ENCODE results near the gene DNM3.
"Not testable (repeated sequence)": the region's sequence is repeated elsewhere in the genome, so short reads cannot be mapped to it uniquely, and the experiment has no call there.

The DNM3 gene

GRCh38 chr1:172421974-172422604 is 580.8 kb downstream of the DNM3 start:
- Histone ChIP-seq H3K27me3 (ENCODE audit: control insufficient read depth in 5 of 5, insufficient read depth in 4 of 5, low read length in 5 of 5) (no peaks in the 10 kb centered on the region), H3K36me3 (ENCODE audit: control insufficient read depth in 5 of 5, insufficient read depth in 5 of 5, low read length in 5 of 5) (no peaks in the 10 kb centered on the region), H3K4me3 (ENCODE audit: low read depth in 1 of 5, low read length in 5 of 5) (no peak overlapping the region), H3K9me3 (ENCODE audit: control insufficient read depth in 5 of 5, low read length in 5 of 5) (no peaks in the 10 kb centered on the region), H3K9ac (ENCODE audit: low read length in 5 of 5) (no peak overlapping the region), H3K4me1 (ENCODE audit: control insufficient read depth in 5 of 5, insufficient read depth in 5 of 5, low read length in 5 of 5) (peaks cover 0 to 8% (median 0%) of the 10 kb centered on the region in 5 donors), H3K27ac (ENCODE audit: low read depth, low read length) (no peak overlapping the region)

GRCh38 chr1:172423336-172423735 is 582.0 kb downstream of the DNM3 start:
- H3K4me1 ChIP-seq (ENCODE audit: control insufficient read depth in 5 of 5, insufficient read depth in 5 of 5, low read length in 5 of 5), result peaks cover 0 to 8% (median 0%) of the 10 kb centered on the region in 5 donors
- no peaks in the 10 kb centered on the region for H3K9me3 ChIP-seq (ENCODE audit: control insufficient read depth in 5 of 5, low read length in 5 of 5)
- H3K27ac ChIP-seq (ENCODE audit: low read depth, low read length), result no peak overlapping the region

GRCh38 chr1:172425339-172425738 is 584.0 kb downstream of the DNM3 start:
- H3K9ac ChIP-seq (ENCODE audit: low read length in 5 of 5), result no peak overlapping the region
- no peaks in the 10 kb centered on the region for H3K27me3 ChIP-seq (ENCODE audit: control insufficient read depth in 5 of 5, insufficient read depth in 4 of 5, low read length in 5 of 5)
- H3K4me3 ChIP-seq (ENCODE audit: low read depth in 1 of 5, low read length in 5 of 5), result no peak overlapping the region
- peaks cover 0 to 8% (median 3%) of the 10 kb centered on the region in 5 donors for H3K4me1 ChIP-seq (ENCODE audit: control insufficient read depth in 5 of 5, insufficient read depth in 5 of 5, low read length in 5 of 5)
- H3K27ac ChIP-seq (ENCODE audit: low read depth, low read length), result no peak overlapping the region
- H3K36me3 ChIP-seq (ENCODE audit: control insufficient read depth in 5 of 5, insufficient read depth in 5 of 5, low read length in 5 of 5), result no peaks in the 10 kb centered on the region
- H3K9me3 ChIP-seq (ENCODE audit: control insufficient read depth in 5 of 5, low read length in 5 of 5), result no peaks in the 10 kb centered on the region

More at GRCh38 chr1:172423336-172423735, 582.0 kb downstream of the DNM3 start:
- Histone ChIP-seq H3K4me3 (ENCODE audit: low read depth in 1 of 5, low read length in 5 of 5) (no peak overlapping the region), H3K36me3 (ENCODE audit: control insufficient read depth in 5 of 5, insufficient read depth in 5 of 5, low read length in 5 of 5) (no peaks in the 10 kb centered on the region), H3K9ac (ENCODE audit: low read length in 5 of 5) (no peak overlapping the region), H3K27me3 (ENCODE audit: control insufficient read depth in 5 of 5, insufficient read depth in 4 of 5, low read length in 5 of 5) (no peaks in the 10 kb centered on the region)

GRCh38 chr1:172427191-172427590 is 585.9 kb downstream of the DNM3 start:
- Histone ChIP-seq H3K27me3 (ENCODE audit: control insufficient read depth in 5 of 5, insufficient read depth in 4 of 5, low read length in 5 of 5) (no peaks in the 10 kb centered on the region), H3K9ac (ENCODE audit: low read length in 5 of 5) (no peak overlapping the region)

GRCh38 chr1:172429331-172430127 is 588.2 kb downstream of the DNM3 start:
- H3K27ac ChIP-seq (ENCODE audit: low read depth, low read length), result no peak overlapping the region
- peaks cover 0 to 3% (median 0%) of the 10 kb centered on the region in 5 donors for H3K4me1 ChIP-seq (ENCODE audit: control insufficient read depth in 5 of 5, insufficient read depth in 5 of 5, low read length in 5 of 5)
- peaks cover 0 to 8% (median 0%) of the 10 kb centered on the region in 5 donors for H3K36me3 ChIP-seq (ENCODE audit: control insufficient read depth in 5 of 5, insufficient read depth in 5 of 5, low read length in 5 of 5)
- H3K4me3 ChIP-seq (ENCODE audit: low read depth in 1 of 5, low read length in 5 of 5), result no peak overlapping the region
- no peak overlapping the region for H3K9ac ChIP-seq (ENCODE audit: low read length in 5 of 5)
- no peaks in the 10 kb centered on the region for H3K27me3 ChIP-seq (ENCODE audit: control insufficient read depth in 5 of 5, insufficient read depth in 4 of 5, low read length in 5 of 5)
- no peaks in the 10 kb centered on the region for H3K9me3 ChIP-seq (ENCODE audit: control insufficient read depth in 5 of 5, low read length in 5 of 5)

More at GRCh38 chr1:172427191-172427590, 585.9 kb downstream of the DNM3 start:
- Histone ChIP-seq H3K9me3 (ENCODE audit: control insufficient read depth in 5 of 5, low read length in 5 of 5) (no peaks in the 10 kb centered on the region), H3K36me3 (ENCODE audit: control insufficient read depth in 5 of 5, insufficient read depth in 5 of 5, low read length in 5 of 5) (peaks cover 0 to 8% (median 0%) of the 10 kb centered on the region in 5 donors), H3K27ac (ENCODE audit: low read depth, low read length) (no peak overlapping the region), H3K4me1 (ENCODE audit: control insufficient read depth in 5 of 5, insufficient read depth in 5 of 5, low read length in 5 of 5) (peaks cover 0 to 3% (median under 1%) of the 10 kb centered on the region in 5 donors), H3K4me3 (ENCODE audit: low read depth in 1 of 5, low read length in 5 of 5) (no peak overlapping the region)

- Histone ChIP-seq H3K27ac (ENCODE audit: low read depth, low read length) (no peak overlapping the region), H3K4me1 (ENCODE audit: control insufficient read depth in 5 of 5, insufficient read depth in 5 of 5, low read length in 5 of 5) (peaks cover 0 to 3% (median 0%) of the 10 kb centered on the region in 5 donors), H3K36me3 (ENCODE audit: control insufficient read depth in 5 of 5, insufficient read depth in 5 of 5, low read length in 5 of 5) (peaks cover 0 to 8% (median 0%) of the 10 kb centered on the region in 5 donors), H3K9me3 (ENCODE audit: control insufficient read depth in 5 of 5, low read length in 5 of 5) (no peaks in the 10 kb centered on the region), H3K4me3 (ENCODE audit: low read depth in 1 of 5, low read length in 5 of 5) (no peak overlapping the region), H3K9ac (ENCODE audit: low read length in 5 of 5) (no peak overlapping the region), H3K27me3 (ENCODE audit: control insufficient read depth in 5 of 5, insufficient read depth in 4 of 5, low read length in 5 of 5) (no peaks in the 10 kb centered on the region)
Observed at GRCh38 chr1:172430128-172430454, 588.8 kb downstream of the DNM3 start.

GRCh38 chr1:172431204-172431603 is 589.9 kb downstream of the DNM3 start:
- no peak overlapping the region for H3K9ac ChIP-seq (ENCODE audit: low read length in 5 of 5)
- H3K27me3 ChIP-seq (ENCODE audit: control insufficient read depth in 5 of 5, insufficient read depth in 4 of 5, low read length in 5 of 5), result no peaks in the 10 kb centered on the region
- peaks cover 0 to 2% (median 0%) of the 10 kb centered on the region in 5 donors for H3K9me3 ChIP-seq (ENCODE audit: control insufficient read depth in 5 of 5, low read length in 5 of 5)
- peaks cover 0 to 8% (median 0%) of the 10 kb centered on the region in 5 donors for H3K36me3 ChIP-seq (ENCODE audit: control insufficient read depth in 5 of 5, insufficient read depth in 5 of 5, low read length in 5 of 5)
- H3K4me1 ChIP-seq (ENCODE audit: control insufficient read depth in 5 of 5, insufficient read depth in 5 of 5, low read length in 5 of 5), result peaks cover 0 to 3% (median 0%) of the 10 kb centered on the region in 5 donors
- H3K4me3 ChIP-seq (ENCODE audit: low read depth in 1 of 5, low read length in 5 of 5), result no peak overlapping the region
- no peak overlapping the region for H3K27ac ChIP-seq (ENCODE audit: low read depth, low read length)

GRCh38 chr1:172431721-172432192 is 590.5 kb downstream of the DNM3 start:
- Histone ChIP-seq H3K9ac (ENCODE audit: low read length in 5 of 5) (no peak overlapping the region), H3K9me3 (ENCODE audit: control insufficient read depth in 5 of 5, low read length in 5 of 5) (peaks cover 0 to 3% (median 0%) of the 10 kb centered on the region in 5 donors), H3K27ac (ENCODE audit: low read depth, low read length) (no peak overlapping the region), H3K4me3 (ENCODE audit: low read depth in 1 of 5, low read length in 5 of 5) (no peak overlapping the region), H3K36me3 (ENCODE audit: control insufficient read depth in 5 of 5, insufficient read depth in 5 of 5, low read length in 5 of 5) (peaks cover 0 to 8% (median 0%) of the 10 kb centered on the region in 5 donors), H3K27me3 (ENCODE audit: control insufficient read depth in 5 of 5, insufficient read depth in 4 of 5, low read length in 5 of 5) (no peaks in the 10 kb centered on the region), H3K4me1 (ENCODE audit: control insufficient read depth in 5 of 5, insufficient read depth in 5 of 5, low read length in 5 of 5) (peaks cover 0 to 3% (median 0%) of the 10 kb centered on the region in 5 donors)

GRCh38 chr1:172437183-172437582 is 595.9 kb downstream of the DNM3 start:
- not testable (repeated sequence) for H3K4me1 ChIP-seq (ENCODE audit: control insufficient read depth in 5 of 5, insufficient read depth in 5 of 5, low read length in 5 of 5); H3K4me3 ChIP-seq (ENCODE audit: low read depth in 1 of 5, low read length in 5 of 5); H3K9me3 ChIP-seq (ENCODE audit: control insufficient read depth in 5 of 5, low read length in 5 of 5); H3K27me3 ChIP-seq (ENCODE audit: control insufficient read depth in 5 of 5, insufficient read depth in 4 of 5, low read length in 5 of 5); H3K9ac ChIP-seq (ENCODE audit: low read length in 5 of 5); H3K27ac ChIP-seq (ENCODE audit: low read depth, low read length)
- peaks cover 0 to 12% (median 5%) of the 10 kb centered on the region in 5 donors for H3K36me3 ChIP-seq (ENCODE audit: control insufficient read depth in 5 of 5, insufficient read depth in 5 of 5, low read length in 5 of 5)

- H3K9ac ChIP-seq (ENCODE audit: low read length in 5 of 5), result no peak overlapping the region
- peaks cover 0 to 14% (median 5%) of the 10 kb centered on the region in 5 donors for H3K36me3 ChIP-seq (ENCODE audit: control insufficient read depth in 5 of 5, insufficient read depth in 5 of 5, low read length in 5 of 5)
- peak overlapping the region in 2 of 5 donors; percentile 23 to 92 for H3K4me3 ChIP-seq (ENCODE audit: low read depth in 1 of 5, low read length in 5 of 5)
- H3K27ac ChIP-seq (ENCODE audit: low read depth, low read length), result no peak overlapping the region
- no peaks in the 10 kb centered on the region for H3K27me3 ChIP-seq (ENCODE audit: control insufficient read depth in 5 of 5, insufficient read depth in 4 of 5, low read length in 5 of 5)
- peaks cover 0 to 3% (median 0%) of the 10 kb centered on the region in 5 donors for H3K9me3 ChIP-seq (ENCODE audit: control insufficient read depth in 5 of 5, low read length in 5 of 5)
- peaks cover 0 to 22% (median 16%) of the 10 kb centered on the region in 5 donors for H3K4me1 ChIP-seq (ENCODE audit: control insufficient read depth in 5 of 5, insufficient read depth in 5 of 5, low read length in 5 of 5)
Observed at GRCh38 chr1:172442404-172442803, 601.1 kb downstream of the DNM3 start.
